ENCODE results near the gene MTM1.
A peak's percentile ranks its signal among the peaks of the same experiment; 100 is the strongest.

MTM1 gene

GRCh38 chrX:150680974-150681373 lies 112.6 kb downstream of the MTM1 start:
- no peak for DNase-seq

DNA sequence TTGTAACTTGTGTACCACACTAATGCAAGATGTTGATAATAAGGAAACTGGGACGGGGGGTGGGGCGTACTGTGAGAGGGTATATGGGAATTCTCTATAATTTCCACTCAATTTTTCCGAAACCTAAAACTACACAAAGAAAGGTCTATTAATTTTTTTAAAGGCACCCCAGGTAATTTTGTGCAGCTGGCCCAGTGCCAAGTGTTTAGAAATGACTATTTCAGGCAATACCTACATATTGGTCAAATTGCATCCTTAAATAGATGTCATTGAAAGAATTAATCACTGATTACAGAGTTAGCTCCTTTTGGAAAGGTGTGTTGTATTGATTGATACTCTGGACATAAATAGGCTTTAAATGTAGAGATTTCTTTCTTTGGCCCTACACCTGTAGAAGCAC lies 114.7 kb downstream of the MTM1 start:
- DNase-seq: no peak

- DNase-seq: peak; percentile 72
Observed at GRCh38 chrX:150683536-150684146, 115.2 kb downstream of the MTM1 start.

GRCh38 chrX:150688911-150689451 lies 120.6 kb downstream of the MTM1 start:
- DNase-seq: no peak

DNA sequence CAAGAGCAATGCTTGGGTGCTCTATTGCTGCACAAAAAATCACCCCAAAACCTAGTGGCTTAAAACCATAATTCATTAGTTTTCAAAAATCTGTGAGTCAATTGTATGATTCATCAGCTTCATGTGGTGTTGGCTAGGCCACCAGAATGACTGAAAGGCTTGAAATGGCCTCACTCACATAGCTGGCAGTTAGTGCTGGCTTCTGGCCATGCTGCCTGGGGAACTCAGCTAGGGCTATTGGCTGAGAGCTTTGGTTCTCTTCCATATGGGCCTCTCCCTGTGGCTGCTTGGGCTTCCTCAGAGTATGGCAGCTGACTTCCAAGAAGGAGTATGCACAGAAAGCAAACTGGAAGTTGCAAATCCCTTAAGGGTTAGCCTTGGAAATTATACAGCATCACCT lies 121.7 kb downstream of the MTM1 start:
- DNase-seq: peak; percentile 40

- DNase-seq: no peak
Observed at GRCh38 chrX:150692296-150692695, 123.9 kb downstream of the MTM1 start.

- DNase-seq: no peak
Observed at GRCh38 chrX:150692831-150693724, 124.7 kb downstream of the MTM1 start, which contains the start of gene MTMR1. TSS of gene MTMR1 (plus strand) at chrX:150693396. CDS start at chrX:150693531, 135 bp downstream.

GRCh38 chrX:150693725-150694574 lies 125.5 kb downstream of the MTM1 start:
- peak; percentile 42 for DNase-seq

DNA sequence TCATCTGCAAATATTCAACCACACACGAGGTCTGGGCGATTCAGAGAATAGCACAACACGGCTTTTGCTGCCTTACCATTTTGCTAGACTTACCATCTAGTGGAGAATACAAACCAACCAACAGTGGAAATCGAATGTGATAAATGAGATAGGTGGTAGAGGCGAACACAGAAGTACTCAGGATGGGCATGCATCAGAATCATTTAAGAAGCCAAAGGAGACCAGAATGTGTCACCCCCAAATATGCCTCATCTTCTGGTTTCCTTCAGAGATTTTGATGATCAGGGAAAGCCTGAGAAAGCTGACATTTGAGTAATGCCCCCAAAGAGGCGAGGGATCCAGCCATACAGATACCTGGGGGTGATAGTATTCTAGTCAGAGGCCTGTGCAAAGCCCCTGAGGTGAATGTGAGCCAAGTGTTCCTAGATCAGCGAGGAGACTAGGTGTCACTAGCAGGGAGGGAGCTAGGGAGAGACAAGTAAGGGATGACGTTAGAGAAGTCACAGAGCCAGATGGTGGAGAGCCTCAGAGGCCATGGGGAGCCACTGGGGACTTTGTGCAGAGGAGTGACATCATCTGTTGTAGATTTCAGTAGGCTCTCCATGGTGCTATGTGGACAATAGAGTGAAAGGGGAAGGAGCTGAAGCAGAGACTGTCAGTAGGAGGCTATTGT lies 126.5 kb downstream of the MTM1 start:
- peak; percentile 65 for DNase-seq

DNA sequence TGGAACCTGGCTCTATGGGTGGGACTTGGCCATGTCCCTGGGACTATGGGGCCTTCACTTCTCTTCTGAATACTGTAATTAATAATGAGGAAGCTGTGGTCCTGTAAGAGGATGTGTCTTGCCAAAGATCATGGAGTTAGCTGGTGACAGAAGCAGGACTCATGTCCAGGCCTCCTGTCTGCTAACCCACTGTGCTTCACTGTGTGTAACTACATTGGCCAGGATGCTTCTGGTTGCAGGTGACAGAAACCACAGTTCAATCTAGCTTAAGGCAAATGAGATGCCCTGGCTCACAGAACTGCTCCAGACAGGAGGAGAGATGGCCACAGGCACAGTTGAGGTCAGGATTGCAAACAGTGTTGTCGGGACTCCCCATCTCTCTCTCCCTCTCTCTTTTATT lies 127.9 kb downstream of the MTM1 start:
- DNase-seq: peak; percentile 49

- DNase-seq: peak; percentile 35
Observed at GRCh38 chrX:150696866-150697265, 128.4 kb downstream of the MTM1 start.

GRCh38 chrX:150697641-150698040 lies 129.2 kb downstream of the MTM1 start:
- no peak for DNase-seq

- no peak for DNase-seq
Observed at GRCh38 chrX:150698981-150699380, 130.6 kb downstream of the MTM1 start.

DNA sequence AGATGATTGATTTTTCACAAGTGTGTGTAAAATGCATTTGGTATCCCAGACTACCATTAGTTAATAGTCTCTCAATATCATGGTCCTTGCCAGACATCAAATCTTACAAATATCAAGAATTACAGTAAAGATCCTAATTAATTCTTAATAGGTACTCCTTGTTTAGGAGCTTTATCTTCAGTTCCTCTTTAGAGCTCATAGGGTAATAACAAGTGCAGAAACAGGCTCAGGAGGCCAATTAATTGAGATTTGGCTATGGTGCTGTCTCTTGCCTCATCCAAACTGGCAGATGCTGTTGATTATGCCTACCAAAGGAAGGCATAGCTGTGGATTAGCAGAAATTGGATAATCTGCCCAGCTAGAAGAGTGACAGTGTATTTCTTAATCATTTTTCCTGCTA lies 131.7 kb downstream of the MTM1 start:
- DNase-seq: no peak

GRCh38 chrX:150701377-150701776 lies 133.0 kb downstream of the MTM1 start:
- no peak for DNase-seq

- DNase-seq: peak; percentile 40
Observed at GRCh38 chrX:150702966-150703694, 134.7 kb downstream of the MTM1 start.

- peak; percentile 33 for DNase-seq
Observed at GRCh38 chrX:150703695-150703974, 135.2 kb downstream of the MTM1 start.

GRCh38 chrX:150704030-150704613 lies 135.7 kb downstream of the MTM1 start:
- no peak for DNase-seq

DNA sequence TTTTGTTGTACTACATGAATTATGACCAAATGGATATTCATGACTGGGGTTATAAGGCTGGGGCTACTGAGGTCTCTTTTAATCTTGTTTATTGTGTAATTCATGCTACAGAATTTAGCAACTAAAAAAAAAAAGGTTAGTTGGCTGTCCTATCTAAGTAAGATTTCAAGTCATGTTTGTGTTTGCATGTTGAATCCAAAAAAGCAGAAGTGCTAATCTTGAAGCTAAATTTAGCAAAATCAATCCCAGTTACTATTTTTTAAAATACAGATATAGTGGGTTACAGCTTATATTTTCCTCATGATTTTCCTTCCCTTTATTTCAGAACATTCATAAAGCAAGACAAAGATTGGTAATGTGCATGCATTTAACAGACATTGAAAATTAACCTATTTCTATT lies 144.2 kb downstream of the MTM1 start:
- no peak for DNase-seq

DNA sequence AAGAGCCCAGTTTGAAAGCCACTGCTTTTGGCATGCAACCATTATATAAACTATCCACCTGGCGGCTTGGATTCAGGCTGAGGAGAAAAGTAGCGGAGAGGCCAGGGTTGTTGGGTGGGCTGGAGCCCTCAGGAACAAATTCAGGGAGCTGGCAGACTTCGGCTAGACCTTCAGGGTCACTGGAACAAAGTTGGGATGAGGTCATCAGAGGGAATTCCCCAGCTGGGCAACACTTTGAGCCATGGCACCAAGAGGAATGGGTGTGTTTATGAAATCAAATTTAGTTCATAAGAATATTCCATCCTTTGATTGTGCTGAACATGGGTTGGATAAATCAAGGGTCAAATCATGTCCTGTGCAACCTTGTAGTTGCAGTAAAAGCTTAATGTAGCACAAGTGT lies 146.8 kb downstream of the MTM1 start:
- no peak for DNase-seq

DNA sequence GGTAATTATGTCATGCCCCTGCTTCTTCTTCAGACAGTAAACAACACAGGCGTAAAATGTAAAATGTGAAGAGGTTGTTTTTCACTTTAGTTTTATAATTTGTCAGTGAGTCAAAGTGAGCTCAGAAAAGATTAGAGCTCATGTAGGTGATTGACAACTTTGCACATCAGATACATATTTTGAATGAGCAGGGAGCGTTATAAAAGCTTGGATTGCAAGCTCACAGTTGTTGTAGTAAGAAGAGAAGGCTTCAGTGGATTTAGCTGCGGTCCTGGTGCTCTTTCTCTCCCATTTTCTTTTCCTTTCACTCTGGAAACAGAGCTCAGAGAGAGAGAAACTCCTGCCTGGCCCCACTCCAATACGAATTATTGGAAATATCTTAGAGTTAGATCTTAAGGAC lies 151.2 kb downstream of the MTM1 start:
- no peak for DNase-seq
